ENCODE data around the gene TMEM131. TPM values are rescaled to one million over a fixed set of nuclear protein-coding genes. Genes with fewer than 3 reads are reported as not detected.

TMEM131 gene
- total RNA-seq, 1 donor from 2014 or later = 35.4 TPM

- Histone ChIP-seq H3K9me3 (no peaks in the 10 kb centered on the region), H3K27me3 (no peaks in the 10 kb centered on the region), H3K4me3 (no peak overlapping the region), H3K4me1 (no peaks in the 10 kb centered on the region), H3K27ac (no peak overlapping the region), H3K36me3 (peaks cover 0 to 84% of the 10 kb centered on the region in 2 donors)
- no peak for DNase-seq (ENCODE audit: extremely low spot score in 2 of 2)
- TF ChIP-seq POLR2A (IDR thresholded peaks at IDR 0.05) (no peak), POLR2AphosphoS5 (IDR thresholded peaks at IDR 0.05; ENCODE audit: insufficient read depth in 1 of 2, low read depth in 1 of 2) (no peak), CTCF (IDR thresholded peaks at IDR 0.05) (no peak)
- intact Hi-C loops (cut with DNase I) = no loop called here
These were observed 234.6 kb downstream of the TMEM131 start for GRCh38 chr2:97761192-97761591.

- peak in 1 of 2 donors; percentile 47 for DNase-seq (ENCODE audit: extremely low spot score in 2 of 2)
- TF ChIP-seq CTCF (IDR thresholded peaks at IDR 0.05) (no peak), POLR2AphosphoS5 (IDR thresholded peaks at IDR 0.05; ENCODE audit: insufficient read depth in 1 of 2, low read depth in 1 of 2) (no peak), POLR2A (IDR thresholded peaks at IDR 0.05) (no peak)
- H3K4me3 ChIP-seq = no peak overlapping the region
- no peaks in the 10 kb centered on the region for H3K27me3 ChIP-seq
- peaks cover 0 to 84% of the 10 kb centered on the region in 2 donors for H3K36me3 ChIP-seq
- no peaks in the 10 kb centered on the region for H3K9me3 ChIP-seq
- H3K4me1 ChIP-seq = no peaks in the 10 kb centered on the region
- no peak overlapping the region for H3K27ac ChIP-seq
- intact Hi-C loops (cut with DNase I) = no loop called here
These were observed 235.2 kb downstream of the TMEM131 start for GRCh38 chr2:97760480-97761049.

- Histone ChIP-seq H3K27me3 (no peaks in the 10 kb centered on the region), H3K9me3 (no peaks in the 10 kb centered on the region), H3K36me3 (peaks cover 0 to 77% of the 10 kb centered on the region in 2 donors), H3K27ac (no peak overlapping the region), H3K4me3 (no peak overlapping the region), H3K4me1 (no peaks in the 10 kb centered on the region)
- TF ChIP-seq CTCF (IDR thresholded peaks at IDR 0.05) (no peak), POLR2AphosphoS5 (IDR thresholded peaks at IDR 0.05; ENCODE audit: insufficient read depth in 1 of 2, low read depth in 1 of 2) (no peak), POLR2A (IDR thresholded peaks at IDR 0.05) (no peak)
- intact Hi-C loops (cut with DNase I) = no loop called here
- DNase-seq (ENCODE audit: extremely low spot score in 2 of 2) = peak in 1 of 2 donors; percentile 1
These were observed 235.9 kb downstream of the TMEM131 start for GRCh38 chr2:97759727-97760407.

GRCh38 chr2:97758131-97758705 lies 237.5 kb downstream of the TMEM131 start:
- no peak overlapping the region for H3K4me3 ChIP-seq
- DNase-seq (ENCODE audit: extremely low spot score in 2 of 2) = no peak
- no peaks in the 10 kb centered on the region for H3K9me3 ChIP-seq
- intact Hi-C loops (cut with DNase I) = no loop called here
- no peaks in the 10 kb centered on the region for H3K27me3 ChIP-seq
- no peaks in the 10 kb centered on the region for H3K4me1 ChIP-seq
- H3K27ac ChIP-seq = no peak overlapping the region
- no peak for TF ChIP-seq CTCF (IDR thresholded peaks at IDR 0.05)
- no peak for TF ChIP-seq POLR2A (IDR thresholded peaks at IDR 0.05)
- TF ChIP-seq POLR2AphosphoS5 (IDR thresholded peaks at IDR 0.05; ENCODE audit: insufficient read depth in 1 of 2, low read depth in 1 of 2) = no peak
- H3K36me3 ChIP-seq = peaks cover 0 to 67% of the 10 kb centered on the region in 2 donors

- no peak for DNase-seq (ENCODE audit: extremely low spot score in 2 of 2)
- intact Hi-C loops (cut with DNase I) = no loop called here
- H3K4me3 ChIP-seq = no peak overlapping the region
- no peaks in the 10 kb centered on the region for H3K4me1 ChIP-seq
- no peaks in the 10 kb centered on the region for H3K27me3 ChIP-seq
- no peak overlapping the region for H3K27ac ChIP-seq
- no peaks in the 10 kb centered on the region for H3K9me3 ChIP-seq
- no peak for TF ChIP-seq CTCF (IDR thresholded peaks at IDR 0.05)
- no peak for TF ChIP-seq POLR2AphosphoS5 (IDR thresholded peaks at IDR 0.05; ENCODE audit: insufficient read depth in 1 of 2, low read depth in 1 of 2)
- no peak for TF ChIP-seq POLR2A (IDR thresholded peaks at IDR 0.05)
- peaks cover 0 to 63% of the 10 kb centered on the region in 2 donors for H3K36me3 ChIP-seq
These were observed 238.7 kb downstream of the TMEM131 start for GRCh38 chr2:97757062-97757461.

All from vagina (tissue), 2 donors.